IMR-90 (cell line): ENCODE measurements around the gene CBL. TPM values are rescaled to one million over a fixed set of nuclear protein-coding genes. Genes with fewer than 3 reads are reported as not detected.

Source experiments
- ATAC-seq: fragments of 200-7000 bp; cut with Tn5 transposase; 2 replicates; pipeline ENCODE4 v1.9.1; 2020; ENCODE audit warnings: low read depth, mild to moderate bottlenecking, moderate library complexity
- BruUV-seq: library from RNA; stranded (reverse); fragments of 400-500 nt; replicated peaks from 2 replicates; lab custom pipeline; 2021; lab: Mats Ljungman, UMichigan
- CTCF ChIA-PET: fragments of 300-600 bp; formaldehyde crosslinking; extraction: SDS; loops from one replicate; lab custom pipeline; 2021; ENCODE audit warnings: antibody characterized with exemption; lab: Yijun Ruan, JAX
- POLR2A ChIA-PET: fragments of 300-600 bp; sonication (Branson Sonifier 250); formaldehyde crosslinking; loops from one replicate; lab custom pipeline; 2022; ENCODE audit warnings: antibody characterized with exemption; ENCODE audit not compliant: unreplicated experiment; lab: Charles Lee
- DNase-seq: peaks from one replicate; pipeline ENCODE4 v3.0.0; 2013
- H2AFZ ChIP-seq: replicated peaks from 2 replicates; pipeline ENCODE3; 2013; ENCODE audit warnings: low read length, mild to moderate bottlenecking; ENCODE audit not compliant: poor library complexity
- H2AK5ac ChIP-seq: 2 replicates; pipeline ENCODE4 v1.6.1; 2013; ENCODE audit warnings: low read depth, low read length, inconsistent platforms
- H2AK9ac ChIP-seq: replicated peaks from 2 replicates; pipeline ENCODE3; 2013; ENCODE audit warnings: mild to moderate bottlenecking, low read depth, low read length, moderate library complexity; ENCODE audit not compliant: poor library complexity
- H2BK120ac ChIP-seq: 2 replicates; pipeline ENCODE4 v1.6.1; 2013; ENCODE audit warnings: low read depth, low read length, inconsistent platforms
- H2BK15ac ChIP-seq: 3 replicates; pipeline ENCODE4 v1.6.1; 2013; ENCODE audit warnings: low read depth, low read length, inconsistent platforms
- H2BK20ac ChIP-seq: 2 replicates; pipeline ENCODE4 v1.6.1; 2013; ENCODE audit warnings: low read depth, mild to moderate bottlenecking, inconsistent platforms, low read length, moderate library complexity
- H2BK5ac ChIP-seq: 2 replicates; pipeline ENCODE4 v1.6.1; 2013; ENCODE audit warnings: mild to moderate bottlenecking, low read depth, low read length, inconsistent platforms; ENCODE audit not compliant: poor library complexity, severe bottlenecking
- H3K14ac ChIP-seq: replicated peaks from 2 replicates; pipeline ENCODE4 v1.6.1; 2013; ENCODE audit warnings: low read depth, low read length, inconsistent platforms
- H3K18ac ChIP-seq: 2 replicates; pipeline ENCODE4 v1.6.1; 2013; ENCODE audit warnings: low read depth, low read length, control low read depth
- H3K23ac ChIP-seq: 2 replicates; pipeline ENCODE4 v1.6.1; 2013; ENCODE audit warnings: low read depth, low read length, inconsistent platforms
- H3K27ac ChIP-seq: 2 replicates; pipeline ENCODE4 v1.5.1; 2013; ENCODE audit warnings: mild to moderate bottlenecking, control low read depth, low read length; ENCODE audit not compliant: insufficient read depth
- H3K27me3 ChIP-seq: 2 replicates; pipeline ENCODE4 v1.6.1; 2013; ENCODE audit warnings: low read length; ENCODE audit not compliant: control insufficient read depth, insufficient read depth
- H3K36me3 ChIP-seq: 2 replicates; pipeline ENCODE4 v1.6.1; 2013; ENCODE audit warnings: low read length, mixed read lengths; ENCODE audit not compliant: control insufficient read depth, insufficient read depth
- H3K4ac ChIP-seq: 2 replicates; pipeline ENCODE4 v1.6.1; 2013; ENCODE audit warnings: low read depth, low read length, inconsistent platforms
- H3K4me1 ChIP-seq: 2 replicates; pipeline ENCODE4 v1.6.1; 2013; ENCODE audit warnings: low read length, mixed read lengths; ENCODE audit not compliant: control insufficient read depth, insufficient read depth
- H3K4me2 ChIP-seq: 2 replicates; pipeline ENCODE4 v1.6.1; 2013; ENCODE audit warnings: low read depth, mild to moderate bottlenecking, control low read depth, low read length, moderate library complexity
- H3K4me3 ChIP-seq: 2 replicates; pipeline ENCODE4 v1.5.1; 2013; ENCODE audit warnings: low read depth, mild to moderate bottlenecking, control low read depth, low read length, moderate library complexity; ENCODE audit not compliant: insufficient read depth
- H3K56ac ChIP-seq: 2 replicates; pipeline ENCODE4 v1.6.1; 2013; ENCODE audit warnings: low read length, inconsistent platforms; ENCODE audit not compliant: insufficient read depth; ENCODE audit errors: extremely low read depth
- H3K79me1 ChIP-seq, 2 experiments: 2 replicates each; pipeline ENCODE4 v1.6.1; 2013; ENCODE audit warnings: low read length in 2 of 2, inconsistent platforms in 1 of 2, low read depth in 1 of 2
- H3K9ac ChIP-seq: 2 replicates; pipeline ENCODE4 v1.6.1; 2013; ENCODE audit warnings: low read depth, low read length, control low read depth
- H3K9me1 ChIP-seq: 2 replicates; pipeline ENCODE4 v1.6.1; 2013; ENCODE audit warnings: low read length, inconsistent platforms; ENCODE audit not compliant: insufficient read depth
- H3K9me3 ChIP-seq: 2 replicates; pipeline ENCODE4 v1.6.1; 2013; ENCODE audit warnings: low read length; ENCODE audit not compliant: control insufficient read depth, insufficient read depth
- H4K20me1 ChIP-seq: 2 replicates; pipeline ENCODE4 v1.6.1; 2013; ENCODE audit warnings: low read length, inconsistent platforms; ENCODE audit not compliant: insufficient read depth
- H4K5ac ChIP-seq: 2 replicates; pipeline ENCODE4 v1.6.1; 2013; ENCODE audit warnings: mild to moderate bottlenecking, low read depth, low read length, control low read depth
- H4K8ac ChIP-seq, 2 experiments: 2 replicates each; pipeline ENCODE4 v1.6.1; 2013; ENCODE audit warnings: low read depth in 2 of 2, low read length in 2 of 2, control low read depth in 1 of 2, inconsistent platforms in 1 of 2
- H4K91ac ChIP-seq: 2 replicates; pipeline ENCODE4 v1.6.1; 2013; ENCODE audit warnings: low read depth, low read length, inconsistent platforms; ENCODE audit not compliant: insufficient read depth
- BHLHE40 ChIP-seq: fragments of 150-350 bp; IDR thresholded peaks from 2 replicates; pipeline ENCODE4 v1.6.1; 2016; ENCODE audit warnings: mild to moderate bottlenecking, low read depth, low read length
- CEBPB ChIP-seq: IDR thresholded peaks from 2 replicates; pipeline ENCODE4 v1.6.1; 2012; ENCODE audit warnings: low read depth, low read length, improper control_type of control experiment
- CHD1 ChIP-seq: IDR thresholded peaks from 2 replicates; pipeline ENCODE4 v1.6.1; 2012; ENCODE audit warnings: low read depth, low read length, improper control_type of control experiment
- CTCF ChIP-seq: conservative IDR thresholded peaks from 2 replicates; pipeline ENCODE4 v1.5.1; 2012; ENCODE audit warnings: mild to moderate bottlenecking, low read depth, low read length, improper control_type of control experiment
- FOS ChIP-seq: fragments of 150-350 bp; IDR thresholded peaks from 2 replicates; pipeline ENCODE4 v1.6.1; 2016; ENCODE audit warnings: low read depth, low read length
- MAFK ChIP-seq: IDR thresholded peaks from 2 replicates; pipeline ENCODE4 v1.6.1; 2012; ENCODE audit warnings: low read depth, low read length, improper control_type of control experiment
- MAZ ChIP-seq: IDR thresholded peaks from 2 replicates; pipeline ENCODE4 v1.6.1; 2012; ENCODE audit warnings: low read depth, mild to moderate bottlenecking, low read length, improper control_type of control experiment, moderate library complexity, borderline replicate concordance
- MXI1 ChIP-seq: IDR thresholded peaks from 2 replicates; pipeline ENCODE4 v1.6.1; 2012; ENCODE audit warnings: low read depth, mild to moderate bottlenecking, low read length, moderate library complexity, borderline replicate concordance
- POLR2A ChIP-seq: IDR thresholded peaks from 2 replicates; pipeline ENCODE4 v1.6.1; 2012; ENCODE audit warnings: mild to moderate bottlenecking, low read depth, low read length
- RAD21 ChIP-seq: IDR thresholded peaks from 2 replicates; pipeline ENCODE4 v1.6.1; 2012; ENCODE audit warnings: low read length, improper control_type of control experiment
- RCOR1 ChIP-seq: IDR thresholded peaks from 2 replicates; pipeline ENCODE4 v1.6.1; 2012; ENCODE audit warnings: mild to moderate bottlenecking, low read length, improper control_type of control experiment; ENCODE audit not compliant: insufficient replicate concordance
- RFX5 ChIP-seq: IDR thresholded peaks from 2 replicates; pipeline ENCODE4 v1.8.0; 2012; ENCODE audit warnings: low read depth, mild to moderate bottlenecking, low read length, moderate library complexity
- SMC3 ChIP-seq: fragments of 150-350 bp; IDR thresholded peaks from 2 replicates; pipeline ENCODE4 v1.6.1; 2016; ENCODE audit warnings: low read depth, mild to moderate bottlenecking, antibody characterized with exemption, low read length, moderate library complexity
- USF2 ChIP-seq: fragments of 150-350 bp; IDR thresholded peaks from 2 replicates; pipeline ENCODE4 v1.6.1; 2017; ENCODE audit warnings: mild to moderate bottlenecking, antibody characterized with exemption, low read length, low read depth
- WGBS, 2 experiments: methylation state at CpG; one replicate each; pipeline versions ENCODE4 v1.1.5 to v1.1.7; 2013; ENCODE audit warnings: missing lambda C conversion rate in 2 of 2; ENCODE audit not compliant: insufficient read length in 1 of 2; ENCODE audit errors: extremely low coverage in 2 of 2; 5-methylcytosine and 5-hydroxymethylcytosine counted together
- dilution Hi-C: fragments of 300-500 bp; cut with HindIII; formaldehyde crosslinking; loops from one replicate; pipeline ENCODE4 v1.14.3; 2018; ENCODE audit warnings: low sequenced_read_pairs; ENCODE audit not compliant: unreplicated experiment
- in situ Hi-C: fragments of 300-500 bp; cut with MboI; formaldehyde crosslinking; loops from 3 replicates; pipeline ENCODE4 v1.14.3; 2019; ENCODE audit warnings: low sequenced_read_pairs, inconsistent platforms, mixed read lengths
- intact Hi-C: fragments of 100-400 bp; cut with micrococcal nuclease; formaldehyde crosslinking; loops from 2 replicates; pipeline ENCODE4 v1.10.0; 2022
- polyA plus RNA-seq, 3 experiments: library from polyadenylated mRNA; depleted of rRNA; stranded (reverse); fragments of >200 nt; gene quantifications; 2 replicates each; pipeline ENCODE4 v1.2.3, GENCODE V29; 2012; ENCODE audit warnings: low replicate concordance in 1 of 3
- total RNA-seq: library from RNA; depleted of rRNA; stranded (reverse); fragments of >200 nt; gene quantifications from 2 replicates; pipeline ENCODE4 v1.2.3, GENCODE V29; 2012
- TF ChIP-seq, protein P1 (sequence below): fragments of 150-350 bp; IDR thresholded peaks from 2 replicates; pipeline ENCODE4 v1.6.1; 2016; ENCODE audit warnings: low read depth, mild to moderate bottlenecking, low read length, moderate library complexity, borderline replicate concordance

The CBL gene
- total and polyA plus RNA-seq, 2 of the 4 experiments (the other 2 are of a cell fraction): 6.1 to 11.8 TPM

DNA sequence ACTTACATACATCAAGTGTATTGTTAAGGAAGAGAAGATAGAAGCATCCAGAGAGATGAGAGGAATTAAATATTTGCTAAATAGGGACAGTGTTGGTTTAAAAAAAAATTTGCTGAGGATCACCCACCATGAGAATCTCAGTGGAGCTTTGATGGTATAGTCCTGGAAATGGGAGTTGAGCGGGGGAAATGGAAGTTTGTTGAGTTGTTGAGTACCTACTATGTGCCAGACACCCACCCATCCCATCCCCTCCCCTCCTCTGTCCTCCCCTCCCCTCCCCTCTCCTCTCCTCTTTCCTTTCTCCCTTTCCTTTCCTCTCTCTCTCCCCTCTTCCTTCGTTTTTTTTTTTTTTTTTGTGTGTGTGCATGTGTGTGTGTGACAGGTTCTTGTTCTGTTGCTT lies 145.1 kb downstream of the CBL start:
- no peak for TF ChIP-seq CHD1
- TF ChIP-seq, protein P1, sequence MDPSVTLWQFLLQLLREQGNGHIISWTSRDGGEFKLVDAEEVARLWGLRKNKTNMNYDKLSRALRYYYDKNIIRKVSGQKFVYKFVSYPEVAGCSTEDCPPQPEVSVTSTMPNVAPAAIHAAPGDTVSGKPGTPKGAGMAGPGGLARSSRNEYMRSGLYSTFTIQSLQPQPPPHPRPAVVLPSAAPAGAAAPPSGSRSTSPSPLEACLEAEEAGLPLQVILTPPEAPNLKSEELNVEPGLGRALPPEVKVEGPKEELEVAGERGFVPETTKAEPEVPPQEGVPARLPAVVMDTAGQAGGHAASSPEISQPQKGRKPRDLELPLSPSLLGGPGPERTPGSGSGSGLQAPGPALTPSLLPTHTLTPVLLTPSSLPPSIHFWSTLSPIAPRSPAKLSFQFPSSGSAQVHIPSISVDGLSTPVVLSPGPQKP: no peak
- no peak for TF ChIP-seq CEBPB
- no peak for TF ChIP-seq FOS
- no peak for TF ChIP-seq RCOR1
- no peak for TF ChIP-seq CTCF
- no peak for TF ChIP-seq MAFK
- no peak for TF ChIP-seq MAZ
- no peak for TF ChIP-seq RFX5
- no peak for TF ChIP-seq RAD21
- TF ChIP-seq BHLHE40: no peak
- no peak for TF ChIP-seq USF2
- TF ChIP-seq MXI1: no peak
- no peak for TF ChIP-seq SMC3
- TF ChIP-seq POLR2A: no peak
- in situ Hi-C loops (loop anchor here (25.0 kb wide), 1 partner anchor 761 kb away; no protein-coding TSS in a partner anchor), intact Hi-C loops (no loop called here), dilution Hi-C loops (no loop called here)
- ChIA-PET POLR2A (no interaction called here), CTCF (interaction anchor here (0.8 kb wide), 1 partner anchor 23 kb away, joined by 3 read pairs; no protein-coding TSS in a partner anchor)
- no peak overlapping the region for H3K27ac ChIP-seq
- no peaks in the 10 kb centered on the region for H3K36me3 ChIP-seq
- no CpG with 5 or more reads among the region's 2 CpGs for WGBS, 2 experiments
- no TSS peak for BruUV-seq
- no peak overlapping the region for H2BK5ac ChIP-seq
- no peak overlapping the region for H4K8ac ChIP-seq
- no peaks in the 10 kb centered on the region for H4K20me1 ChIP-seq
- H2AK5ac ChIP-seq: no peak overlapping the region
- H3K23ac ChIP-seq: no peak overlapping the region
- no peak overlapping the region for H2AFZ ChIP-seq
- H3K27me3 ChIP-seq: peaks cover 32% of the 10 kb centered on the region
- ATAC-seq: no peak
- no peak overlapping the region for H3K56ac ChIP-seq
- no peak overlapping the region for H2BK120ac ChIP-seq
- no peaks in the 10 kb centered on the region for H3K79me1 ChIP-seq
- no peak overlapping the region for H3K4me2 ChIP-seq
- H4K91ac ChIP-seq: no peak overlapping the region
- no peak overlapping the region for H4K5ac ChIP-seq
- DNase-seq: no peak
- no peak overlapping the region for H2BK20ac ChIP-seq
- H3K18ac ChIP-seq: no peak overlapping the region
- H3K4me1 ChIP-seq: no peaks in the 10 kb centered on the region
- no peak overlapping the region for H2BK15ac ChIP-seq
- H3K4ac ChIP-seq: no peak overlapping the region
- H3K9ac ChIP-seq: no peak overlapping the region
- no peak overlapping the region for H3K4me3 ChIP-seq
- H2AK9ac ChIP-seq: no peak overlapping the region
- no peak overlapping the region for H3K14ac ChIP-seq
- no peaks in the 10 kb centered on the region for H3K9me1 ChIP-seq
- no peaks in the 10 kb centered on the region for H3K9me3 ChIP-seq
